ENCODE data around the gene FCN1.

FCN1 gene

DNA sequence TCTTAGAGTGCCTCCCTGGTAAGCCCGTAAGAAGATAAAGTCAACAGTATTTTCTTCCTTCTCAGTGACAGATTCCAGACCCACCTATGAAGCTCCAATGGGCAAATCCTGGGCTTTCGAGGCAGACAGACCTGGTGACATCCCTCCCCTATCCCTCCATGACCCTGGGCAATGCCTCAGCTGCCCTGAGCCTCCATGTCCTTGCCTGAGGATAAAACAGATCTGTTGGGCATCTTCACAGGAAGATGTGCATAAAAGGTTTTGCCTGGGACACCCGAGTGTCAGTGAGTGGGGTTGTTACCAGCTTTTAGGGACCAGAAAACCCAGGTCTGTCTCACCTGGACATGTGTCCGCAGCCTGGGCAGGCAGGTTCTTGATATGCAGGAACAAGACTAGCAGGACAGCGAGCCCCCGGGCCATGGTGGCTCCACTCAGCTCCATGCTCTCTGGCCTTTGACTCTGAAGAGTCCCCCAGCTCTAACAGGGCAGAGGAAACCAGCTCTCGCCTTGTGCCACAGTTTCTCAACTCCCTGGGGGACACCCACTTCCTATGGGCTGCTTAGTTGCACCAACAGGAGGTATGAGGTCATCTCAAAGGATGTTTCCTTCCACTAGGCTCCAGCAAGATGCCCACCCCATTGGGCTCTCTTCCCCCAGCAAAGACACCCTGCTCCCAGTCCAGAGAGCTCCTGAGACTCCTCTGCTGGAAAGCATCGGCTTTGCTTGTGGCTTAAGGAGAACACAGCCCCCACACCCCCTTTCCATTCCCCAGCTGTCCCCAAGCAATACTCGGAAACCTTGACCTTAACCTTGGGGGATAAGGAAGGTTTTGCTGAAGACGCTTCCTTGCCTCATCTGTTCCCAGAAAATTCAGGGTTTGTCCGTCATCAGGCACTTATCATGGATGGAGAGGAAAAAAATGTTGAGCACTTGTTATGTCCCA is at the start of gene FCN1:
Gene FCN1, minus strand, starts transcription at position 482 of the 943 bp plus-strand sequence. Its CDS starts 41 bp downstream, at position 441.
- Histone ChIP-seq H3K36me3 (no peaks in the 10 kb centered on the region), H3K4me2 (peak within 1 kb of the TSS; percentile 58), H3K9me3 (peaks cover 16% of the 10 kb centered on the region), H3K4me1 (peaks cover 38% of the 10 kb centered on the region), H4K20me1 (no peaks in the 10 kb centered on the region), H3K4me3 (no peak within 1 kb of the TSS), H3K27me3 (no peaks in the 10 kb centered on the region), H3K27ac (peak within 1 kb of the TSS; percentile 32), H3K9ac (no peak within 1 kb of the TSS)
- TF ChIP-seq Cebpa-rat (IDR thresholded peaks at IDR 0.05), result peak; percentile 56; the same call in 1 of the 2 replicates

DNA sequence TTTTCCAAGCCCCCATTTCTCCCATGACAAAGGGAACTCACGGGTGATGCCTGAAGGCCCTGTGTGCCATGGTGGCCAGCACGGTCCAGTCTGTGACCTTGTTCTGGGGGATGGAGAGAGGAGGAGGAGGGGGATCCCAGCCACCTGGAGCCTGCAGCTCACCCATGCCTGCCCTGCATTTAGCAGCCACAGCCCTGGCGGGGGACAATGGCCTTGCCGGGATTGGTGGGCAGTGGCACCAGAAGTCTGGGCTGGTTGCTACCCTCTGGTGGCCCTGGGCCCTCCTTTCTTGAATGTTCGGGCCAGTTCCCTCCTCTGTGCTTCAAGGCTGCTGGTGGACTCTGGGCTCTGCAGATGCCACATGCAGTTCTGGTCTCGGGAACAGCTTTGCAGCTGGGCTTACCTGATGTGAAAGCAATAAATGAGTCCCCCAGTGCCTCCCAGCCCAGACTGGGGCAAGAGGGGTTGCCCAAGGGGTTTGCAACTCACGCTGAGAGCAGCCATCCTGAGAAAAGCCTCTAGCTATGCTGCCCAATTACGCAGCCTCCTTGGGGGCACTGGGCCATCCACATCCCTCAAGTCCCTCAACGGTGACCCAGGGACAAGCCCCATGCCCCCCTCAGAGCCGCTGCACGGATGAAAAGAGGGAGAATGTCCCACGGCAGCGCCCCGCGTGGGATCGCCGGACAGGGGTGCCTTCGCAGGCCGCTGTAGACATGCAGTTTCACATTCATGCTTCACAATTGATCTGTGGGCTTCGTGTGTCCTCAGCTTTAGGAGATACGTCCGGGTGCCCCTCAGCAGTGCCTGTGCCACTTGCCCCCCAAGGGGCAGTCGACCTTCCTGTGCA is 49.2 kb upstream of the FCN1 start:
- Histone ChIP-seq H4K20me1 (no peaks in the 10 kb centered on the region), H3K4me2 (no peak overlapping the region), H3K27me3 (no peaks in the 10 kb centered on the region), H3K9ac (no peak overlapping the region), H3K4me1 (peaks cover 11% of the 10 kb centered on the region), H3K36me3 (no peaks in the 10 kb centered on the region), H3K27ac (no peak overlapping the region), H3K9me3 (no peaks in the 10 kb centered on the region), H3K4me3 (no peak overlapping the region)
- TF ChIP-seq Cebpa-rat (IDR thresholded peaks at IDR 0.05), result no peak

DNA sequence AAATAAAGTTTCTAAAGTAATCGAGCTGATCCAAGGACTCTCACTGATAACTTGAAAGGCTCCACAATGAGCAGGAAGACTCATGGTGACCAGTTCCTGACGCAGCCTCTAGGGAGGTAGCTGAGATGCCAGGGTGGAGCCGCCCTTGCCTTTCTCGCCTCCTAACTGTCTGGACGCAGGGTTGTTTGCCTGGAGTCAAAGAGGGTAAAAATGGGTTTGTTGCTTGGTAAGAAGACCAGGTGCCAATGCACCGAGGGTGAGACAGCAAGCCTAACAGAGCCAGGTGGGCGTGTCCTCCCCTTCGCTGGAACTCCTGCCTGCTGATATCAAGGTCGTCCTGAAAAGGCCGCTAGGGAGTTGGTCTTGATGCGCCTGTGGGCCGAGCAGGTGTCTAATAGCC is 48.6 kb upstream of the FCN1 start:
- Histone ChIP-seq H3K36me3 (no peaks in the 10 kb centered on the region), H3K27ac (no peak overlapping the region), H4K20me1 (no peaks in the 10 kb centered on the region), H3K4me1 (peaks cover 11% of the 10 kb centered on the region), H3K9ac (no peak overlapping the region), H3K27me3 (no peaks in the 10 kb centered on the region), H3K4me2 (no peak overlapping the region), H3K9me3 (no peaks in the 10 kb centered on the region), H3K4me3 (no peak overlapping the region)
- no peak for TF ChIP-seq Cebpa-rat (IDR thresholded peaks at IDR 0.05)

DNA sequence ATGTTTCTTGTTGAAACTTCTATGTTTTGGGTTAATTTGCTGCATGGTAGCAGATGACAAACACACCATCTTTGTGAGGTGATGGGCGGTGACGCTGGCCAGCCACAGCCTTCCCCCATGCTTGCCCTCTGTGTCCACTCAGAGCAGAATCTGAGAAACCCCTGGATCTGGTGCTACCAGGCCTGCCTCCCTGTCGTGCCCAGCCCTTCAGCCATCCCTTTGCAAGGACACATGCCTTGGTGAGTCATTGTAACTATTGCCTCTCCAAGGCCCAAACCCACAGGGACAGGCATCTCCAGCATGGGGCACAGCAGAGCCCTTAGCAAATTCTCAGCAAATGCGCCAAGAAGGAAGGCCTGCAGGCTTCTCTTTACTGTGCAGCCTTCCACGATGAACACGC is 48.1 kb upstream of the FCN1 start:
- Histone ChIP-seq H3K9ac (no peak overlapping the region), H3K4me3 (no peak overlapping the region), H3K36me3 (no peaks in the 10 kb centered on the region), H3K4me1 (peaks cover 11% of the 10 kb centered on the region), H3K9me3 (no peaks in the 10 kb centered on the region), H3K4me2 (no peak overlapping the region), H4K20me1 (no peaks in the 10 kb centered on the region), H3K27me3 (no peaks in the 10 kb centered on the region), H3K27ac (no peak overlapping the region)
- no peak for TF ChIP-seq Cebpa-rat (IDR thresholded peaks at IDR 0.05)

DNA sequence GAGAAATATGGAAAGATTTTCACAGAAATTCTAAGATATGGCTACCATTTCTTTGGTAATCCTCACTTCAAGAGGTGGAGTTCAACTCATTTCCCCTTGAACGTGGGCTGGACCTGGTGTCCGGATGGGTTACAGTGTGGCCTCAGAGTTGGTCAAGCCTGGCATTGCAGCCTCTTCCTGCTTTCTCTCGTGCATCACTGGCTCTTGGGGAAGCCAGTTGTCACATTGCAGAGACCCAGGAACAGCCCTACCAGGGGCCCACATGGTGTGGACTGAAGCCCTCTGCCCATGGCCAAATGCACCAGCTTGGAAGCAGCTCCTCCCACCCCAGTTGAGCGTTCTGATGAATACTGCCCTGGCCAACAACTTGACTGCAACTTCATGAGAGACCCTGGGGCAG is 47.7 kb upstream of the FCN1 start:
- TF ChIP-seq Cebpa-rat (IDR thresholded peaks at IDR 0.05), result no peak
- Histone ChIP-seq H3K9me3 (no peaks in the 10 kb centered on the region), H3K4me3 (no peak overlapping the region), H4K20me1 (no peaks in the 10 kb centered on the region), H3K9ac (no peak overlapping the region), H3K36me3 (no peaks in the 10 kb centered on the region), H3K27ac (no peak overlapping the region), H3K4me2 (no peak overlapping the region), H3K27me3 (no peaks in the 10 kb centered on the region), H3K4me1 (peaks cover 11% of the 10 kb centered on the region)

DNA sequence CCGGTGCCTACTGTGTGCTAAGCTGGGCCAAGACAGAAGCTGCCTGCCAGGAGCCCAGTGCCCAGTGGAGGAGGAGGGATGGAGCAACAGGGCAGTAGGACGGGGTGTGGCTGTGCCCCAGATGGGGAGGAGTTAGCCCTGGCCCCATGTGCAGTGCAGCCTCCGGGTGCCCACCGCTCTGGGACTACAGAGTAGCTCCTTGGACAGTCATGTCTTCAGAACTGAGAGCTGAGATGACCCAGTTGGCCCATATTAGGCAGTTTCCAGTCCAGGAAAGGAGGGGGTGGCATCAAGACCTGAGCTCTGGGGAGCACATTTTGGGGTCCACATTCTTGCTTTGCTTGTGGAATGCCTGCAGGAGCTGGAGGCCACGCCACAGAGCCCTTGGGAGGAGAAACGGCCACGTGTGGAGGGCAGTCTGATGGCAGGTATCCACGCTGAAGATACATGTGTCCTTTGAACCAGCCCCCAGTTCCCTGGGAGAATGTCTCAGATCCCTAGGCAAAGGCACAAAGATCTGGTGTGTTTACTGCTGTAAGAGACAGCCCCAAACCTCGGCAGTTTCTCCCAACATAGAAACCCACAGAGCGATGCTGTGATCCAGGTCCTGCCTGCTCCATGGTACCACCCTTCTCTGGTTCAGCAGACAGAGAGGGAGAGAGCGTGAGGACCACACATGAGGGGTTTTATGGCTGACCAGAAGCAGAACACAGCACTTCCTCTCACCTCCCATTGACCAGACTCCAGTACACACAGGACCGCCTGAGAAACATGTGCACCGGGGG is 46.8 kb upstream of the FCN1 start:
- no peak overlapping the region for H3K4me2 ChIP-seq
- H4K20me1 ChIP-seq, result no peaks in the 10 kb centered on the region
- no peaks in the 10 kb centered on the region for H3K9me3 ChIP-seq
- H3K27me3 ChIP-seq, result no peaks in the 10 kb centered on the region
- H3K9ac ChIP-seq, result no peak overlapping the region
- TF ChIP-seq Cebpa-rat (IDR thresholded peaks at IDR 0.05), result no peak
- H3K36me3 ChIP-seq, result no peaks in the 10 kb centered on the region
- no peak overlapping the region for H3K27ac ChIP-seq
- peaks cover 11% of the 10 kb centered on the region for H3K4me1 ChIP-seq
- H3K4me3 ChIP-seq, result no peak overlapping the region

DNA sequence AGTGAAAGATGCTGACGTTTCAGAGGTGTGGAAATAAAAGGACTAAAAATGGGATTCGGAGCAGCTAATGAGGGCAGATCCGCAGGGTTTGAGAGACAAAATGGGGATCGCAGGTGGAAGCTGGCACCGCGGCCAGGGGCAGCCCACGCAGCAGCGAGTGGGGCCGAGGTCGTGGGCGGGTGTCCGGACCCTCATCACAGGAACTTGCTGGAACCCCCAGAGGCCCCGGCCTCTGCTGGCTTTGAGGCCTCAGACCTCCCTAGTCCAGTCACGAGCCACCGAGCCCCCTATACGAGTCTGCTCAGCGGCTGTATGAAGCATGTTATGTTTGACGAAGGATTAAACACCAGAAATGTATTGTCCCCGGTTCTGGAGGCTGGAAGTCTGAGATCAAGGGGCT is 45.8 kb upstream of the FCN1 start:
- H3K4me2 ChIP-seq, result no peak overlapping the region
- H4K20me1 ChIP-seq, result no peaks in the 10 kb centered on the region
- peaks cover 6% of the 10 kb centered on the region; the same call in 1 of the 2 replicates for H3K9me3 ChIP-seq
- peaks cover 11% of the 10 kb centered on the region for H3K4me1 ChIP-seq
- H3K27me3 ChIP-seq, result no peaks in the 10 kb centered on the region
- H3K9ac ChIP-seq, result no peak overlapping the region
- no peak for TF ChIP-seq Cebpa-rat (IDR thresholded peaks at IDR 0.05)
- no peak overlapping the region for H3K27ac ChIP-seq
- H3K36me3 ChIP-seq, result no peaks in the 10 kb centered on the region
- H3K4me3 ChIP-seq, result no peak overlapping the region

DNA sequence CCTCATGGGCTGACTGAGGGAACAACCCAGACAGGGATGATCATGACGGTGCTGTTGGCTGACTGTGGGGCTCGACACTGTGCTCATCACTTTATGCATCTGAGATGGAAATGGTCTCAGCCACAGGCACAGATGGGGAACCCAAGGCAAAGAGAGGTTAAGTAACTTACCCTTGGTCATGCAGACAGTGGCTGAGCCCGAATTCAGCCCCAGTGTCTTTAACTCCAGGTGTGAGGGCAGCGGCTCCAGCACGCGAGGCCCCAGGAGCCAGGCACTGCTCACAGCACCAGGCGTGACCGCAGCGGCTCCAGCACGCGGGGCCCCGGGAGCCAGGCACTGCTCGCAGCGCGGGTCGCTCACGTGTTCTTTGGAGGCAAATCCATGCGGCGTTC is 45.3 kb upstream of the FCN1 start:
- Histone ChIP-seq H3K4me2 (no peak overlapping the region), H3K27ac (no peak overlapping the region), H4K20me1 (no peaks in the 10 kb centered on the region), H3K9ac (no peak overlapping the region), H3K4me3 (no peak overlapping the region), H3K9me3 (peaks cover 10% of the 10 kb centered on the region; the same call in 1 of the 2 replicates), H3K4me1 (peaks cover 7% of the 10 kb centered on the region), H3K27me3 (no peaks in the 10 kb centered on the region), H3K36me3 (no peaks in the 10 kb centered on the region)
- TF ChIP-seq Cebpa-rat (IDR thresholded peaks at IDR 0.05), result no peak

Measured in BLaER1 (cell line).